PC-9 (cell line): Measurements from ENCODE around the gene CILP2. TPM values are rescaled to one million over a fixed set of nuclear protein-coding genes. Genes with fewer than 3 reads are reported as not detected.
A peak's percentile ranks its signal among the peaks of the same experiment; 100 is the strongest.

Experiments used
- BruUV-seq: library from RNA; stranded (reverse); fragments of 400-500 nt; replicated peaks from 2 replicates; lab custom pipeline; 2021; lab: Mats Ljungman, UMichigan
- CTCF ChIA-PET: fragments of 300-600 bp; sonication (Branson Sonifier 250); formaldehyde crosslinking; loops from one replicate; lab custom pipeline; 2022; ENCODE audit warnings: antibody characterized with exemption; lab: Charles Lee
- POLR2A ChIA-PET: fragments of 300-600 bp; sonication (Branson Sonifier 250); formaldehyde crosslinking; loops from one replicate; lab custom pipeline; 2022; ENCODE audit warnings: antibody characterized with exemption; ENCODE audit not compliant: unreplicated experiment; lab: Charles Lee
- DNase-seq, 2 experiments: peaks; one replicate each; pipeline versions ENCODE4 v3.0.0 to v3.0.0-alpha.2; 2015 to 2022; ENCODE audit warnings: mixed read lengths in 1 of 2
- H2AFZ ChIP-seq: fragments of 200-600 bp; sonication (generic); 2 replicates; pipeline ENCODE4 v1.8.1; 2017; ENCODE audit warnings: antibody characterized with exemption
- H3F3A ChIP-seq: fragments of 200-600 bp; sonication (generic); 2 replicates; pipeline ENCODE4 v1.8.1; 2017; ENCODE audit warnings: antibody characterized with exemption, mild to moderate bottlenecking, low read depth; ENCODE audit not compliant: insufficient read depth
- H3K27ac ChIP-seq: fragments of 200-600 bp; sonication (generic); 2 replicates; pipeline ENCODE4 v1.6.1; 2016; ENCODE audit warnings: mixed run types
- H3K27me3 ChIP-seq: fragments of 200-600 bp; sonication (generic); 2 replicates; pipeline ENCODE4 v1.6.1; 2016; ENCODE audit warnings: low read depth, mixed run types; ENCODE audit not compliant: insufficient read depth
- H3K36me3 ChIP-seq: fragments of 200-600 bp; sonication (generic); 2 replicates; pipeline ENCODE4 v1.6.1; 2016; ENCODE audit warnings: low read depth, mixed run types
- H3K4me1 ChIP-seq: fragments of 200-600 bp; sonication (generic); replicated peaks from 2 replicates; pipeline ENCODE4 v1.6.1; 2016; ENCODE audit warnings: mixed run types; ENCODE audit not compliant: insufficient read depth
- H3K4me2 ChIP-seq: fragments of 200-600 bp; sonication (generic); 2 replicates; pipeline ENCODE4 v1.6.1; 2017; ENCODE audit warnings: mixed run types
- H3K4me3 ChIP-seq: fragments of 200-600 bp; sonication (generic); 2 replicates; pipeline ENCODE4 v1.6.1; 2016; ENCODE audit warnings: mixed run types
- H3K79me2 ChIP-seq: fragments of 200-600 bp; sonication (generic); 2 replicates; pipeline ENCODE4 v1.6.1; 2017; ENCODE audit warnings: low read depth, mixed run types
- H3K9me2 ChIP-seq: fragments of 200-600 bp; sonication (generic); 2 replicates; pipeline ENCODE4 v1.8.1; 2017; ENCODE audit warnings: mild to moderate bottlenecking; ENCODE audit not compliant: insufficient read depth
- H3K9me3 ChIP-seq: fragments of 200-600 bp; sonication (generic); 2 replicates; pipeline ENCODE4 v1.8.1; 2016; ENCODE audit warnings: low read depth; ENCODE audit not compliant: insufficient read depth
- H4K20me1 ChIP-seq: fragments of 200-600 bp; sonication (generic); 2 replicates; pipeline ENCODE4 v1.8.1; 2017; ENCODE audit not compliant: insufficient read depth
- CTCF ChIP-seq: fragments of 200-600 bp; sonication (generic); conservative IDR thresholded peaks from 2 replicates; pipeline ENCODE4 v1.6.1; 2017; ENCODE audit warnings: mixed run types, antibody characterized with exemption, mild to moderate bottlenecking, moderate library complexity
- EZH2 ChIP-seq: fragments of 200-600 bp; sonication (generic); IDR thresholded peaks from 2 replicates; pipeline ENCODE4 v1.8.0; 2017; ENCODE audit warnings: antibody characterized with exemption, low read depth
- intact Hi-C: fragments of 100-400 bp; cut with micrococcal nuclease; formaldehyde crosslinking; loops from one replicate; pipeline ENCODE4 v1.10.0; 2022; ENCODE audit not compliant: unreplicated experiment
- total RNA-seq: library from RNA; stranded (reverse); gene quantifications from 2 replicates; pipeline ENCODE4 v1.2.3, GENCODE V29; 2021

The CILP2 gene
- total RNA-seq, 1 experiment from 2014 or later = 1.1 TPM

GRCh38 chr19:19594381-19594780 lies 56.3 kb downstream of the CILP2 start:
- ChIA-PET CTCF (no interaction called here), POLR2A (no interaction called here)
- Histone ChIP-seq H3K79me2 (no peaks in the 10 kb centered on the region), H3K4me2 (peak overlapping the region; percentile 82), H3K4me3 (peak overlapping the region; percentile 9; the same call in 1 of the 2 replicates), H3K4me1 (peaks cover 78% of the 10 kb centered on the region), H2AFZ (no peak overlapping the region), H3K27me3 (no peaks in the 10 kb centered on the region), H3K9me2 (no peaks in the 10 kb centered on the region), H3F3A (peaks cover 64% of the 10 kb centered on the region), H3K9me3 (no peaks in the 10 kb centered on the region), H4K20me1 (no peaks in the 10 kb centered on the region), H3K27ac (peak overlapping the region; percentile 88), H3K36me3 (no peaks in the 10 kb centered on the region)
- peak in 1 of 2 experiments; percentile 21 for DNase-seq
- no peak for TF ChIP-seq EZH2
- TF ChIP-seq CTCF = no peak
- no TSS peak for BruUV-seq
- intact Hi-C loops = no loop called here

- no TSS peak for BruUV-seq
- intact Hi-C loops = loop anchor here (1.0 kb wide), 1 partner anchor 11 kb away; no protein-coding TSS in a partner anchor
- no peaks in the 10 kb centered on the region for H3K27me3 ChIP-seq
- DNase-seq = peak; percentile 70 to 99
- POLR2A ChIA-PET = no interaction called here
- H3K36me3 ChIP-seq = no peaks in the 10 kb centered on the region
- H2AFZ ChIP-seq = no peak overlapping the region
- no peak for TF ChIP-seq EZH2
- TF ChIP-seq CTCF = no peak
- peak overlapping the region; percentile 9; the same call in 1 of the 2 replicates for H3K4me3 ChIP-seq
- H3K79me2 ChIP-seq = no peaks in the 10 kb centered on the region
- H3K9me2 ChIP-seq = no peaks in the 10 kb centered on the region
- CTCF ChIA-PET = no interaction called here
- H3K27ac ChIP-seq = peak overlapping the region; percentile 88
- H4K20me1 ChIP-seq = no peaks in the 10 kb centered on the region
- peaks cover 57% of the 10 kb centered on the region for H3F3A ChIP-seq
- peaks cover 78% of the 10 kb centered on the region for H3K4me1 ChIP-seq
- H3K9me3 ChIP-seq = no peaks in the 10 kb centered on the region
- peak overlapping the region; percentile 82 for H3K4me2 ChIP-seq
Measured at GRCh38 chr19:19595171-19595701, 57.2 kb downstream of the CILP2 start.

Other genes with a start within 250 kb of the CILP2 start
- 39.9 and 56.7 TPM in 2 replicates for gene SUGP1, start 217.8 kb upstream of the CILP2 start, total RNA-seq
- gene MAU2, start 217.4 kb upstream of the CILP2 start, total RNA-seq = 46.1 and 55.2 TPM in 2 replicates
- 97.8 and 129 TPM in 2 replicates for gene GATAD2A, start 132.6 kb upstream of the CILP2 start, total RNA-seq
- gene TSSK6, start 22.7 kb upstream of the CILP2 start, total RNA-seq = 2.0 and 3.3 TPM in 2 replicates
- gene NDUFA13, start 22.0 kb upstream of the CILP2 start, total RNA-seq = 203 and 309 TPM in 2 replicates
- gene YJEFN3, start 9.4 kb upstream of the CILP2 start, total RNA-seq = 18.5 and 21.9 TPM in 2 replicates
- gene PBX4, start 80.4 kb downstream of the CILP2 start, total RNA-seq = 5.7 and 7.4 TPM in 2 replicates
- 27.4 and 29.2 TPM in 2 replicates for gene LPAR2, start 90.0 kb downstream of the CILP2 start, total RNA-seq
- 15.4 and 18.2 TPM in 2 replicates for gene GMIP, start 105.4 kb downstream of the CILP2 start, total RNA-seq
- gene ATP13A1, start 125.4 kb downstream of the CILP2 start, total RNA-seq = 41.1 and 59.7 TPM in 2 replicates
- gene ZNF101, start 130.6 kb downstream of the CILP2 start, total RNA-seq = 6.2 and 9.3 TPM in 2 replicates
- gene ZNF14, start 194.8 kb downstream of the CILP2 start, total RNA-seq = 2.8 and 3.0 TPM in 2 replicates